Stimulated activated CD8-positive, alpha-beta memory T cell treated with anti-CD3 and anti-CD28 coated beads, Interleukin-15, amount 100 ng/mL, for 24 hours (primary cell): Measurements from ENCODE around the gene ESAM.
"Not testable (repeated sequence)": the region's sequence is repeated elsewhere in the genome, so short reads cannot be mapped to it uniquely, and the experiment has no call there.

Experiments used
- DNase-seq: peaks from one replicate; pipeline ENCODE4 v3.0.0-alpha.2; 2020; ENCODE audit warnings: low read depth

The ESAM gene

GRCh38 chr11:124776865-124777645, 15.0 kb upstream of the ESAM start:
- no peak for DNase-seq

GRCh38 chr11:124770959-124771358, 8.9 kb upstream of the ESAM start:
- DNase-seq = not testable (repeated sequence)

GRCh38 chr11:124769806-124770774, 8.0 kb upstream of the ESAM start:
- no peak for DNase-seq

GRCh38 chr11:124768914-124769313, 6.8 kb upstream of the ESAM start:
- no peak for DNase-seq

GRCh38 chr11:124766156-124766555, 4.1 kb upstream of the ESAM start:
- no peak for DNase-seq

- DNase-seq = peak; percentile 74
Observed at GRCh38 chr11:124763156-124763947, 1.3 kb upstream of the ESAM start.

GRCh38 chr11:124762624-124763155, 600 bp upstream of the ESAM start:
- no peak for DNase-seq

- no peak for DNase-seq
Observed at GRCh38 chr11:124761301-124762104, 587 bp downstream of the ESAM start.

GRCh38 chr11:124760806-124761205, 1.3 kb downstream of the ESAM start:
- no peak for DNase-seq

GRCh38 chr11:124760205-124760652, 1.9 kb downstream of the ESAM start:
- DNase-seq = no peak

- DNase-seq = no peak
Observed at GRCh38 chr11:124759266-124760204, 2.6 kb downstream of the ESAM start.

- peak; percentile 13 for DNase-seq
Observed at GRCh38 chr11:124758355-124759265, 3.5 kb downstream of the ESAM start.

GRCh38 chr11:124757320-124757719, 4.8 kb downstream of the ESAM start:
- no peak for DNase-seq

GRCh38 chr11:124756753-124757227, 5.3 kb downstream of the ESAM start:
- no peak for DNase-seq

GRCh38 chr11:124756033-124756752, 5.9 kb downstream of the ESAM start:
- DNase-seq = no peak

- DNase-seq = no peak
Observed at GRCh38 chr11:124754710-124755109, 7.4 kb downstream of the ESAM start.

- no peak for DNase-seq
Observed at GRCh38 chr11:124754309-124754708, 7.8 kb downstream of the ESAM start.

- no peak for DNase-seq
Observed at GRCh38 chr11:124753624-124754023, 8.5 kb downstream of the ESAM start.
